Mesenchymal stem cell (in vitro differentiated cells and primary cell): ENCODE measurements around the gene PCDHGA7.

Experiments used
- DNase-seq: peaks from one replicate; pipeline ENCODE4 v3.0.0-alpha.2; 2013
- H2AFZ ChIP-seq: one replicate; pipeline ENCODE4 v1.6.1; 2013; ENCODE audit warnings: low read depth, mild to moderate bottlenecking, control low read depth, inconsistent platforms, low read length, moderate library complexity
- H2AK5ac ChIP-seq: 2 replicates; pipeline ENCODE4 v1.6.1; 2013; ENCODE audit warnings: low read length, moderate library complexity, mild to moderate bottlenecking, inconsistent platforms; ENCODE audit not compliant: severe bottlenecking
- H2BK120ac ChIP-seq: one replicate; pipeline ENCODE4 v1.6.1; 2013; ENCODE audit warnings: low read depth, mild to moderate bottlenecking, inconsistent platforms, low read length, moderate library complexity
- H2BK12ac ChIP-seq, 2 experiments: one replicate each; pipeline ENCODE4 v1.6.1; 2013; ENCODE audit warnings: inconsistent platforms in 2 of 2, low read length in 2 of 2, mild to moderate bottlenecking in 2 of 2, moderate library complexity in 2 of 2, control low read depth in 1 of 2
- H2BK15ac ChIP-seq: one replicate; pipeline ENCODE4 v1.6.1; 2013; ENCODE audit warnings: mild to moderate bottlenecking, low read depth, inconsistent platforms; ENCODE audit not compliant: poor library complexity, severe bottlenecking
- H2BK5ac ChIP-seq: 2 replicates; pipeline ENCODE4 v1.6.1; 2013; ENCODE audit warnings: low read depth, mild to moderate bottlenecking, low read length, control low read depth, inconsistent platforms; ENCODE audit not compliant: poor library complexity, severe bottlenecking
- H3K14ac ChIP-seq, 2 experiments: one replicate each; pipeline ENCODE4 v1.6.1; 2013; ENCODE audit warnings: inconsistent platforms in 2 of 2, low read length in 2 of 2, control low read depth in 1 of 2, mild to moderate bottlenecking in 1 of 2, moderate library complexity in 1 of 2
- H3K18ac ChIP-seq, 2 experiments: one replicate each; pipeline ENCODE4 v1.6.1; 2013; ENCODE audit warnings: inconsistent platforms in 2 of 2, low read length in 2 of 2, control low read depth in 1 of 2, low read depth in 1 of 2, mild to moderate bottlenecking in 1 of 2
- H3K23ac ChIP-seq, 2 experiments: one replicate each; pipeline ENCODE4 v1.6.1; 2013; ENCODE audit warnings: inconsistent platforms in 2 of 2, low read length in 2 of 2, mild to moderate bottlenecking in 2 of 2, moderate library complexity in 2 of 2, control low read depth in 1 of 2
- H3K27ac ChIP-seq: 2 replicates; pipeline ENCODE4 v1.5.1; 2013; ENCODE audit warnings: mild to moderate bottlenecking, moderate library complexity, low read length, control low read depth, inconsistent platforms; ENCODE audit not compliant: poor library complexity, severe bottlenecking
- H3K27me3 ChIP-seq, 2 experiments: 2 replicates each; pipeline versions ENCODE4 v1.6.1 to v1.7.0; 2013; ENCODE audit warnings: low read length in 2 of 2, mild to moderate bottlenecking in 2 of 2, moderate library complexity in 2 of 2, control low read depth in 1 of 2, inconsistent platforms in 1 of 2; ENCODE audit not compliant: control insufficient read depth in 1 of 2, insufficient read depth in 1 of 2
- H3K36me3 ChIP-seq, 2 experiments: 2 replicates each; pipeline versions ENCODE4 v1.6.1 to v1.7.0; 2013; ENCODE audit warnings: low read length in 2 of 2, control low read depth in 1 of 2, inconsistent platforms in 1 of 2, low read depth in 1 of 2, mild to moderate bottlenecking in 1 of 2; ENCODE audit not compliant: insufficient read depth in 2 of 2, control insufficient read depth in 1 of 2
- H3K4ac ChIP-seq, 2 experiments: one replicate each; pipeline ENCODE4 v1.6.1; 2013; ENCODE audit warnings: inconsistent platforms in 2 of 2, low read length in 2 of 2, mild to moderate bottlenecking in 2 of 2, moderate library complexity in 2 of 2, control low read depth in 1 of 2, low read depth in 1 of 2
- H3K4me1 ChIP-seq: 2 replicates; pipeline ENCODE4 v1.6.1; 2013; ENCODE audit warnings: low read depth, low read length, control low read depth; ENCODE audit not compliant: control insufficient read depth, insufficient read depth
- H3K4me2 ChIP-seq: 2 replicates; pipeline ENCODE4 v1.6.1; 2013; ENCODE audit warnings: low read length, mild to moderate bottlenecking, inconsistent platforms; ENCODE audit not compliant: poor library complexity, severe bottlenecking
- H3K4me3 ChIP-seq, 2 experiments: 2 replicates each; pipeline versions ENCODE4 v1.5.1 to v1.7.0; 2013; ENCODE audit warnings: low read length in 2 of 2, mild to moderate bottlenecking in 2 of 2, control low read depth in 1 of 2, low read depth in 1 of 2; ENCODE audit not compliant: insufficient read depth in 1 of 2
- H3K79me1 ChIP-seq: replicated peaks from 2 replicates; pipeline ENCODE4 v1.6.1; 2013; ENCODE audit warnings: mild to moderate bottlenecking, control low read depth, low read length, inconsistent platforms; ENCODE audit not compliant: poor library complexity, severe bottlenecking
- H3K9ac ChIP-seq: 2 replicates; pipeline ENCODE4 v1.7.0; 2013; ENCODE audit warnings: mild to moderate bottlenecking, low read length, moderate library complexity
- H3K9me3 ChIP-seq: 2 replicates; pipeline ENCODE4 v1.7.0; 2013; ENCODE audit warnings: mild to moderate bottlenecking, low read length; ENCODE audit not compliant: control insufficient read depth
- H4K8ac ChIP-seq: one replicate; pipeline ENCODE4 v1.6.1; 2013; ENCODE audit warnings: inconsistent platforms, mild to moderate bottlenecking, low read length, moderate library complexity
- H4K91ac ChIP-seq: one replicate; pipeline ENCODE4 v1.6.1; 2013; ENCODE audit warnings: mild to moderate bottlenecking, low read length, inconsistent platforms
- WGBS: methylation state at CpG from one replicate; pipeline ENCODE4 v1.1.7; 2013; ENCODE audit warnings: mixed read lengths; 5-methylcytosine and 5-hydroxymethylcytosine counted together

The PCDHGA7 gene

GRCh38 chr5:141369994-141370848 lies 12.3 kb upstream of the PCDHGA7 start, which contains the start of gene PCDHGB3:
PCDHGB3 (plus strand) TSS chr5:141370242; CDS start chr5:141370395, 153 bp downstream.
- peak within 1 kb of the TSS in 1 of 2 experiments; percentile 71 for H3K4me3 ChIP-seq
- peaks cover 0 to 13% of the 10 kb centered on the region in 2 experiments for H3K27me3 ChIP-seq
- no peak for DNase-seq
- no peak within 1 kb of the TSS for H2BK120ac ChIP-seq
- H3K9me3 ChIP-seq: peaks cover 55% of the 10 kb centered on the region
- peak within 1 kb of the TSS; percentile 45 for H3K9ac ChIP-seq
- H2AFZ ChIP-seq: no peak within 1 kb of the TSS
- H4K8ac ChIP-seq: no peak within 1 kb of the TSS
- H2BK5ac ChIP-seq: no peak within 1 kb of the TSS
- H3K18ac ChIP-seq: no peak within 1 kb of the TSS
- 91% methylated on average over 32 of the region's 32 CpGs for WGBS
- no peak within 1 kb of the TSS for H2BK15ac ChIP-seq
- peaks cover 0 to 8% of the 10 kb centered on the region in 2 experiments for H3K36me3 ChIP-seq
- H3K4me2 ChIP-seq: no peak within 1 kb of the TSS
- no peak within 1 kb of the TSS for H3K27ac ChIP-seq
- no peak within 1 kb of the TSS for H2BK12ac ChIP-seq
- H2AK5ac ChIP-seq: no peak within 1 kb of the TSS
- H3K79me1 ChIP-seq: no peaks in the 10 kb centered on the region
- H3K14ac ChIP-seq: no peak within 1 kb of the TSS
- H4K91ac ChIP-seq: no peak within 1 kb of the TSS
- no peak within 1 kb of the TSS for H3K23ac ChIP-seq
- no peaks in the 10 kb centered on the region for H3K4me1 ChIP-seq
- H3K4ac ChIP-seq: no peak within 1 kb of the TSS

- no peak overlapping the region for H3K23ac ChIP-seq
- no peak overlapping the region for H4K8ac ChIP-seq
- no peak overlapping the region for H4K91ac ChIP-seq
- H3K4me2 ChIP-seq: no peak overlapping the region
- peak overlapping the region; percentile 30 to 31 for H3K4me3 ChIP-seq
- H3K27me3 ChIP-seq: peaks cover 0 to 13% of the 10 kb centered on the region in 2 experiments
- no peak overlapping the region for H2AK5ac ChIP-seq
- H3K27ac ChIP-seq: no peak overlapping the region
- H3K14ac ChIP-seq: no peak overlapping the region
- H3K9ac ChIP-seq: no peak overlapping the region
- no peak overlapping the region for H2BK12ac ChIP-seq
- H3K9me3 ChIP-seq: peaks cover 48% of the 10 kb centered on the region
- no peak overlapping the region for H3K4ac ChIP-seq
- H2AFZ ChIP-seq: no peak overlapping the region
- H2BK15ac ChIP-seq: no peak overlapping the region
- H3K18ac ChIP-seq: no peak overlapping the region
- no peaks in the 10 kb centered on the region for H3K4me1 ChIP-seq
- H2BK5ac ChIP-seq: no peak overlapping the region
- no peaks in the 10 kb centered on the region for H3K79me1 ChIP-seq
- no peak for DNase-seq
- peaks cover 0 to 8% of the 10 kb centered on the region in 2 experiments for H3K36me3 ChIP-seq
- WGBS: 94% methylated on average over 69 of the region's 69 CpGs
- no peak overlapping the region for H2BK120ac ChIP-seq
Measured at GRCh38 chr5:141371572-141372475, 10.7 kb upstream of the PCDHGA7 start.

- H3K9me3 ChIP-seq: peaks cover 57% of the 10 kb centered on the region
- H3K27me3 ChIP-seq: peaks cover 0 to 13% of the 10 kb centered on the region in 2 experiments
- H2BK15ac ChIP-seq: no peak within 1 kb of the TSS
- no peak within 1 kb of the TSS for H3K14ac ChIP-seq
- no peaks in the 10 kb centered on the region for H3K4me1 ChIP-seq
- H3K27ac ChIP-seq: no peak within 1 kb of the TSS
- WGBS: 89% methylated on average over 27 of the region's 27 CpGs
- H2BK5ac ChIP-seq: no peak within 1 kb of the TSS
- no peak within 1 kb of the TSS for H3K23ac ChIP-seq
- no peak within 1 kb of the TSS for H2AK5ac ChIP-seq
- no peak within 1 kb of the TSS for H4K8ac ChIP-seq
- no peak within 1 kb of the TSS for H3K18ac ChIP-seq
- peak within 1 kb of the TSS in 1 of 2 experiments; percentile 75 for H3K4me3 ChIP-seq
- no peak within 1 kb of the TSS for H2BK120ac ChIP-seq
- no peaks in the 10 kb centered on the region for H3K79me1 ChIP-seq
- peak within 1 kb of the TSS; percentile 51 for H3K9ac ChIP-seq
- H4K91ac ChIP-seq: no peak within 1 kb of the TSS
- DNase-seq: no peak
- H3K36me3 ChIP-seq: peaks cover 0 to 8% of the 10 kb centered on the region in 2 experiments
- no peak within 1 kb of the TSS for H2AFZ ChIP-seq
- no peak within 1 kb of the TSS for H3K4me2 ChIP-seq
- H3K4ac ChIP-seq: no peak within 1 kb of the TSS
- H2BK12ac ChIP-seq: no peak within 1 kb of the TSS
Measured at GRCh38 chr5:141373673-141374317, 8.7 kb upstream of the PCDHGA7 start, which contains the start of gene PCDHGA6. PCDHGA6 (plus strand) TSS chr5:141373891; CDS start chr5:141374084, 193 bp downstream.
